Activated CD4-positive, alpha-beta T cell treated with anti-CD3 and anti-CD28 coated beads, Interleukin-2, amount 10 ng/mL, durations not matched to agents 7 days and 5 days (primary cell): ENCODE measurements around the gene HINT2. TPM values are rescaled to one million over a fixed set of nuclear protein-coding genes. Genes with fewer than 3 reads are reported as not detected.

ENCODE experiments used
- CTCF ChIA-PET: fragments of 350-600 bp; sonication (Branson Sonifier 250); formaldehyde crosslinking; loops from one replicate; lab custom pipeline; 2021; ENCODE audit warnings: antibody characterized with exemption; lab: Charles Lee
- POLR2A ChIA-PET: fragments of 350-600 bp; sonication (Branson Sonifier 250); formaldehyde crosslinking; loops from one replicate; lab custom pipeline; 2021; ENCODE audit warnings: antibody characterized with exemption; lab: Charles Lee
- DNase-seq: peaks from one replicate; pipeline ENCODE4 v3.0.0-alpha.2; 2020
- H3K27ac Mint-ChIP-seq: one replicate; pipeline ENCODE4 v1.8.0; 2021; ENCODE audit warnings: mild to moderate bottlenecking, moderate library complexity, mixed read lengths
- H3K27me3 Mint-ChIP-seq: one replicate; pipeline ENCODE4 v1.8.0; 2021; ENCODE audit warnings: mixed read lengths
- H3K36me3 Mint-ChIP-seq: one replicate; pipeline ENCODE4 v1.8.0; 2021; ENCODE audit warnings: low read depth, mixed read lengths
- H3K4me1 Mint-ChIP-seq: one replicate; pipeline ENCODE4 v1.8.0; 2021; ENCODE audit warnings: mixed read lengths
- H3K4me3 Mint-ChIP-seq: one replicate; pipeline ENCODE4 v1.8.0; 2021; ENCODE audit warnings: mild to moderate bottlenecking, moderate library complexity, mixed read lengths
- H3K9me3 Mint-ChIP-seq: one replicate; pipeline ENCODE4 v1.8.0; 2021; ENCODE audit warnings: mixed read lengths
- total RNA-seq, 2 experiments: library from RNA; stranded (reverse); gene quantifications; one replicate each; pipeline ENCODE4 v1.2.3, GENCODE V29; 2021

The HINT2 gene
- total RNA-seq, 2 experiments from 2014 or later, result 56.5 to 69.9 TPM

GRCh38 chr9:35835216-35835632 lies 20.4 kb upstream of the HINT2 start:
- CTCF ChIA-PET, result interaction anchor here (0.8 to 2.5 kb wide), 9 partner anchors 9 to 86 kb away, joined by 3 to 9 read pairs (median 4); partner anchors contain the start of gene RGP1
- no peak overlapping the region for H3K27ac Mint-ChIP-seq
- H3K36me3 Mint-ChIP-seq, result no peaks in the 10 kb centered on the region
- H3K27me3 Mint-ChIP-seq, result no peaks in the 10 kb centered on the region
- H3K4me1 Mint-ChIP-seq, result peaks cover 11% of the 10 kb centered on the region
- H3K9me3 Mint-ChIP-seq, result no peaks in the 10 kb centered on the region
- DNase-seq, result peak; percentile 35
- no peak overlapping the region for H3K4me3 Mint-ChIP-seq
- POLR2A ChIA-PET, result no interaction called here

GRCh38 chr9:35834260-35835215 lies 19.7 kb upstream of the HINT2 start:
- no peak for DNase-seq
- ChIA-PET CTCF (interaction anchor here (1.1 to 2.5 kb wide), 5 partner anchors 8 to 102 kb away, joined by 3 to 9 read pairs (median 4); partner anchors contain the start of gene CREB3), POLR2A (interaction anchor here (0.7 kb wide), 1 partner anchor 277 kb away, joined by 8 read pairs; no protein-coding TSS in a partner anchor)
- Mint-ChIP-seq H3K36me3 (no peaks in the 10 kb centered on the region), H3K9me3 (no peaks in the 10 kb centered on the region), H3K4me1 (peaks cover 17% of the 10 kb centered on the region), H3K27ac (no peak overlapping the region), H3K4me3 (no peak overlapping the region), H3K27me3 (no peaks in the 10 kb centered on the region)

GRCh38 chr9:35832814-35833213 lies 18.0 kb upstream of the HINT2 start:
- ChIA-PET POLR2A (no interaction called here), CTCF (interaction anchor here (1.6 to 2.3 kb wide), 2 partner anchors 22 to 43 kb away, joined by 4 to 8 read pairs; no protein-coding TSS in a partner anchor)
- DNase-seq, result no peak
- Mint-ChIP-seq H3K27ac (no peak overlapping the region), H3K36me3 (no peaks in the 10 kb centered on the region), H3K4me3 (no peak overlapping the region), H3K9me3 (no peaks in the 10 kb centered on the region), H3K4me1 (peaks cover 26% of the 10 kb centered on the region), H3K27me3 (no peaks in the 10 kb centered on the region)

- Mint-ChIP-seq H3K4me1 (peaks cover 35% of the 10 kb centered on the region), H3K4me3 (no peak overlapping the region), H3K27me3 (peaks cover 3% of the 10 kb centered on the region), H3K27ac (no peak overlapping the region), H3K9me3 (no peaks in the 10 kb centered on the region), H3K36me3 (no peaks in the 10 kb centered on the region)
- CTCF ChIA-PET, result interaction anchor here (1.1 to 2.3 kb wide), 2 partner anchors 41 to 51 kb away, joined by 3 to 8 read pairs; no protein-coding TSS in a partner anchor
- POLR2A ChIA-PET, result interaction anchor here (0.6 kb wide), 1 partner anchor 181 kb away, joined by 4 read pairs; no protein-coding TSS in a partner anchor
- no peak for DNase-seq
These were observed 16.2 kb upstream of the HINT2 start for GRCh38 chr9:35831040-35831439.

- CTCF ChIA-PET, result interaction anchor here (0.6 kb wide), 1 partner anchor 62 kb away, joined by 3 read pairs; no protein-coding TSS in a partner anchor
- POLR2A ChIA-PET, result no interaction called here
- no peak for DNase-seq
- Mint-ChIP-seq H3K27me3 (peaks cover 3% of the 10 kb centered on the region), H3K4me3 (peak overlapping the region; percentile 79), H3K4me1 (peaks cover 36% of the 10 kb centered on the region), H3K36me3 (no peaks in the 10 kb centered on the region), H3K27ac (peak overlapping the region; percentile 77), H3K9me3 (no peaks in the 10 kb centered on the region)
These were observed 14.9 kb upstream of the HINT2 start for GRCh38 chr9:35829764-35830096.

GRCh38 chr9:35829084-35829763 lies 14.4 kb upstream of the HINT2 start, which contains the start of gene TMEM8B:
Gene TMEM8B (plus strand): TSS chr9:35829228. CDS start chr9:35829448, 220 bp downstream.
- CTCF ChIA-PET, result interaction anchor here (0.7 to 1.7 kb wide), 2 partner anchors 16 to 40 kb away, joined by 3 to 4 read pairs; no protein-coding TSS in a partner anchor
- POLR2A ChIA-PET, result interaction anchor here (1.1 kb wide), 1 partner anchor 15 kb away, joined by 5 read pairs; the partner anchor contains the start of gene HINT2

GRCh38 chr9:35828716-35829083 lies 13.9 kb upstream of the HINT2 start, which contains the start of gene FAM221B:
Gene FAM221B (minus strand): TSS chr9:35828732. CDS start chr9:35826161, 2,571 bp downstream.
- Mint-ChIP-seq H3K36me3 (no peaks in the 10 kb centered on the region), H3K4me3 (peak within 1 kb of the TSS; percentile 91), H3K9me3 (no peaks in the 10 kb centered on the region), H3K4me1 (peaks cover 29% of the 10 kb centered on the region), H3K27ac (peak within 1 kb of the TSS; percentile 89), H3K27me3 (peaks cover 3% of the 10 kb centered on the region)
- POLR2A ChIA-PET, result interaction anchor here (1.1 kb wide), 1 partner anchor 14 kb away, joined by 5 read pairs; the partner anchor contains the start of gene HINT2
- peak; percentile 50 for DNase-seq
- CTCF ChIA-PET, result interaction anchor here (0.7 to 1.7 kb wide), 2 partner anchors 15 to 40 kb away, joined by 3 to 4 read pairs; no protein-coding TSS in a partner anchor

More at GRCh38 chr9:35829084-35829763, 14.4 kb upstream of the HINT2 start, which contains the start of gene TMEM8B:
- peak within 1 kb of the TSS; percentile 89 for H3K27ac Mint-ChIP-seq
- peak within 1 kb of the TSS; percentile 91 for H3K4me3 Mint-ChIP-seq
- peak; percentile 95 for DNase-seq
- peaks cover 3% of the 10 kb centered on the region for H3K27me3 Mint-ChIP-seq
- H3K4me1 Mint-ChIP-seq, result peaks cover 32% of the 10 kb centered on the region
- H3K9me3 Mint-ChIP-seq, result no peaks in the 10 kb centered on the region
- H3K36me3 Mint-ChIP-seq, result no peaks in the 10 kb centered on the region

- CTCF ChIA-PET, result no interaction called here
- DNase-seq, result no peak
- Mint-ChIP-seq H3K27me3 (peaks cover 5% of the 10 kb centered on the region), H3K4me1 (peaks cover 26% of the 10 kb centered on the region), H3K9me3 (no peaks in the 10 kb centered on the region), H3K36me3 (no peaks in the 10 kb centered on the region), H3K27ac (no peak overlapping the region), H3K4me3 (peak overlapping the region; percentile 91)
- POLR2A ChIA-PET, result no interaction called here
These were observed 12.6 kb upstream of the HINT2 start for GRCh38 chr9:35827486-35827885.

- Mint-ChIP-seq H3K27me3 (peaks cover 5% of the 10 kb centered on the region), H3K4me3 (no peak overlapping the region), H3K27ac (no peak overlapping the region), H3K9me3 (no peaks in the 10 kb centered on the region), H3K36me3 (no peaks in the 10 kb centered on the region), H3K4me1 (peaks cover 26% of the 10 kb centered on the region)
- DNase-seq, result peak; percentile 52
- ChIA-PET POLR2A (no interaction called here), CTCF (interaction anchor here (0.6 to 1.7 kb wide), 16 partner anchors 8 to 709 kb away, joined by 3 to 12 read pairs (median 4); partner anchors contain the start of genes HINT2 and SPAG8)
These were observed 11.3 kb upstream of the HINT2 start for GRCh38 chr9:35826071-35826701.

GRCh38 chr9:35822926-35823325 lies 8.1 kb upstream of the HINT2 start:
- Mint-ChIP-seq H3K27me3 (peaks cover 8% of the 10 kb centered on the region), H3K4me3 (no peak overlapping the region), H3K36me3 (no peaks in the 10 kb centered on the region), H3K4me1 (peaks cover 12% of the 10 kb centered on the region), H3K27ac (no peak overlapping the region), H3K9me3 (no peaks in the 10 kb centered on the region)
- no peak for DNase-seq
- POLR2A ChIA-PET, result no interaction called here
- CTCF ChIA-PET, result interaction anchor here (1.3 kb wide), 1 partner anchor 25 kb away, joined by 3 read pairs; no protein-coding TSS in a partner anchor

GRCh38 chr9:35820076-35820475 lies 5.2 kb upstream of the HINT2 start:
- no peak overlapping the region for H3K27ac Mint-ChIP-seq
- H3K4me1 Mint-ChIP-seq, result peaks cover 5% of the 10 kb centered on the region
- DNase-seq, result no peak
- no peak overlapping the region for H3K4me3 Mint-ChIP-seq
- CTCF ChIA-PET, result interaction anchor here (0.8 to 1.3 kb wide), 2 partner anchors 16 to 91 kb away, joined by 4 read pairs; no protein-coding TSS in a partner anchor
- POLR2A ChIA-PET, result no interaction called here
- no peaks in the 10 kb centered on the region for H3K36me3 Mint-ChIP-seq
- H3K9me3 Mint-ChIP-seq, result no peaks in the 10 kb centered on the region
- peaks cover 15% of the 10 kb centered on the region for H3K27me3 Mint-ChIP-seq
